Measurements from ENCODE around the gene PTPRK.

The PTPRK gene

GRCh38 chr6:128471907-128472306 is 48.5 kb downstream of the PTPRK start:
- no peaks in the 10 kb centered on the region for H3K27me3 ChIP-seq
- TF ChIP-seq CTCF (IDR thresholded peaks at IDR 0.05), result no peak
- no peaks in the 10 kb centered on the region for H3K9me3 ChIP-seq
- no peak overlapping the region for H3K4me3 ChIP-seq (ENCODE audit: low read depth in 1 of 2, low read length in 1 of 2)
- no peaks in the 10 kb centered on the region for H3K36me3 ChIP-seq
- no peak overlapping the region for H3K27ac ChIP-seq
- no peaks in the 10 kb centered on the region for H3K4me1 ChIP-seq (ENCODE audit: control insufficient read depth in 1 of 2, insufficient read depth in 1 of 2, low read depth in 1 of 2, low read length in 1 of 2)

- Histone ChIP-seq H3K36me3 (no peaks in the 10 kb centered on the region), H3K27ac (no peak overlapping the region), H3K27me3 (no peaks in the 10 kb centered on the region), H3K4me3 (ENCODE audit: low read depth in 1 of 2, low read length in 1 of 2) (no peak overlapping the region), H3K4me1 (ENCODE audit: control insufficient read depth in 1 of 2, insufficient read depth in 1 of 2, low read depth in 1 of 2, low read length in 1 of 2) (no peaks in the 10 kb centered on the region), H3K9me3 (no peaks in the 10 kb centered on the region)
- TF ChIP-seq CTCF (IDR thresholded peaks at IDR 0.05), result no peak
Measured at GRCh38 chr6:128465368-128466343, 54.7 kb downstream of the PTPRK start.

- Histone ChIP-seq H3K4me3 (ENCODE audit: low read depth in 1 of 2, low read length in 1 of 2) (no peak overlapping the region), H3K36me3 (no peaks in the 10 kb centered on the region), H3K27ac (no peak overlapping the region), H3K9me3 (no peaks in the 10 kb centered on the region), H3K27me3 (no peaks in the 10 kb centered on the region), H3K4me1 (ENCODE audit: control insufficient read depth in 1 of 2, insufficient read depth in 1 of 2, low read depth in 1 of 2, low read length in 1 of 2) (no peaks in the 10 kb centered on the region)
- no peak for TF ChIP-seq CTCF (IDR thresholded peaks at IDR 0.05)
Measured at GRCh38 chr6:128464790-128465189, 55.6 kb downstream of the PTPRK start.

- no peak overlapping the region for H3K27ac ChIP-seq
- H3K4me1 ChIP-seq (ENCODE audit: control insufficient read depth in 1 of 2, insufficient read depth in 1 of 2, low read depth in 1 of 2, low read length in 1 of 2), result no peaks in the 10 kb centered on the region
- no peak overlapping the region for H3K4me3 ChIP-seq (ENCODE audit: low read depth in 1 of 2, low read length in 1 of 2)
- no peaks in the 10 kb centered on the region for H3K36me3 ChIP-seq
- no peaks in the 10 kb centered on the region for H3K9me3 ChIP-seq
- H3K27me3 ChIP-seq, result no peaks in the 10 kb centered on the region
- TF ChIP-seq CTCF (IDR thresholded peaks at IDR 0.05), result no peak
Measured at GRCh38 chr6:128463942-128464341, 56.5 kb downstream of the PTPRK start.

- Histone ChIP-seq H3K36me3 (no peaks in the 10 kb centered on the region), H3K9me3 (no peaks in the 10 kb centered on the region), H3K27me3 (no peaks in the 10 kb centered on the region), H3K4me3 (ENCODE audit: low read depth in 1 of 2, low read length in 1 of 2) (no peak overlapping the region), H3K4me1 (ENCODE audit: control insufficient read depth in 1 of 2, insufficient read depth in 1 of 2, low read depth in 1 of 2, low read length in 1 of 2) (no peaks in the 10 kb centered on the region), H3K27ac (no peak overlapping the region)
- TF ChIP-seq CTCF (IDR thresholded peaks at IDR 0.05), result no peak
Measured at GRCh38 chr6:128461501-128461900, 58.9 kb downstream of the PTPRK start.

Data from neutrophil (primary cell).